GM18499 (cell line): ENCODE measurements around the gene CCM2.

Experiments used
- ATAC-seq: cut with Tn5 transposase; IDR thresholded peaks from one replicate; pipeline ENCODE4 v1.9.1; 2021; ENCODE audit warnings: moderate number of reproducible peaks; ENCODE audit not compliant: insufficient read depth, unreplicated experiment

The CCM2 gene

GRCh38 chr7:44967571-44968446 lies 32.2 kb upstream of the CCM2 start:
- no peak for ATAC-seq

- no peak for ATAC-seq
These were observed 30.8 kb upstream of the CCM2 start for GRCh38 chr7:44969049-44969700.

GRCh38 chr7:44969701-44970522 lies 30.1 kb upstream of the CCM2 start:
- no peak for ATAC-seq

DNA sequence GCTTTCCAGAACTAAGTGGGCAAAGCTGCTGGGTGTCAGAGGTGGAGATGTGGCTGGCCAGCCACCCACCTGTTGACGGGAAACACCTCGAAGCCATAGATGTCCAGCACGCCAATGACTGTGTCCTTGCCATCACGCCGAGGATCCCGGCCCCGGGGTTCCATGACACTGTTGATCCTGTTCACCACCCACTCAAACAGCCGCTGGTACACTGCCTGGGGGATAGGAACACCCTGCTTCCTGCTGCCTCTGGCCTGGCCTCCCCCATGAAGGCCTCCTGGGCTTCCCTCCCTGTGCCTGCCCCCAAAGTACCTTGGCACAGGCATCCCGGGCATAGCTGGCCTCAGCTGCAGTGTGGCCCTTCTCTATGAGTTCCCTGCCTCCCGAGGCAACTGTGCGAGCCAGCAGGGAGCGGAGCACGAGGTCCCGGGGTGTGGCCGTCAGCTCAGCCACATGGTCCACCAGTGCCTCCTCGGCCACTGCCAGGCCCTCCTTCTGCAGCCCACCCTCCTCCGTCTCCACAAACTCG lies 29.4 kb upstream of the CCM2 start:
- ATAC-seq: no peak

GRCh38 chr7:44971188-44971901 lies 28.7 kb upstream of the CCM2 start:
- no peak for ATAC-seq

DNA sequence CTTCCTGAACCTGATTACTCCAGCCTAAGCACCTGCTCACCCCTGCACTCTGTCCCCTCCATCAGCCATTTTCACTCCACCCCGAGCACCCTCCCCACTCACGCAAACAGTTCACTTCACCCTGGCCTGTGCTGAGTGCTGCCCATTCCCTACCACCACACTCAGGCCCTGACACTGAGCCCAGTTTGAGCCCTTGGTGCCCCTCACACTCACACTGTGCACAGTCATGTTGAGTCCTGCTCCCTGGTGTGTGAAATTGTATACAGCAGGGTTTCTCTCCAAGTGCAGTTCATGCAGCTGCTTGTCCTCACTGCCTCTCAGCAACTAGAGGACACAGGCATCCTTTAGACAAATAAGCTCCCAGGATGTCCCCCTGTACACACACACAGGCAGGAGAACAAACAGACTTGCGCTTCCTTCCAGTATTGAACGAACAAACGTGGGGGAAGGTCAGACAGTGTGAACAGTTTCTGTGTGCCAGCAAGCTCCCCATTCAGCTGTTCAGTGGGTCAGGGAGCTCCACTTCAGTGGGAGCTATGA lies 28.0 kb upstream of the CCM2 start:
- no peak for ATAC-seq

DNA sequence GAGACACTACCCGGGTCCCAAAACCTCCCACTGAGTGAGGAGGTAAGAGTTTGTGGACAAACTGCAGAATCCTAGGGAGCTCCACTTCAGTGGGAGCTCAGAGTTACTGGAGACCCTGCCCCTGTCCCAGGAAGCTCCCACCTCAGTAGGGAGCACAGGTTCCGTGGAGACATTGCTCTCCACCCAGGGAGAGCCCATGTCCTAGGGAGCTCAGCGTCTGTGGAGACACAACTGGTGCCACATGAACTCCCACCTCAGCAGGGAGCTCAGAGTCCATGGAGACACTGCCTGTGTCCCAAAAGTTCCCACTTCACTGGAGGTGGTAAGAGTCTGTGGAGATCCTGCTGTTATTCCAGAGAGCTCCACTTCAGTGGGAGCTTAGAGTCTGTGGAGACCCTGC lies 27.4 kb upstream of the CCM2 start:
- ATAC-seq: no peak

- ATAC-seq: no peak
These were observed 26.2 kb upstream of the CCM2 start for GRCh38 chr7:44973610-44974401.

GRCh38 chr7:44974549-44974948 lies 25.5 kb upstream of the CCM2 start:
- ATAC-seq: no peak

DNA sequence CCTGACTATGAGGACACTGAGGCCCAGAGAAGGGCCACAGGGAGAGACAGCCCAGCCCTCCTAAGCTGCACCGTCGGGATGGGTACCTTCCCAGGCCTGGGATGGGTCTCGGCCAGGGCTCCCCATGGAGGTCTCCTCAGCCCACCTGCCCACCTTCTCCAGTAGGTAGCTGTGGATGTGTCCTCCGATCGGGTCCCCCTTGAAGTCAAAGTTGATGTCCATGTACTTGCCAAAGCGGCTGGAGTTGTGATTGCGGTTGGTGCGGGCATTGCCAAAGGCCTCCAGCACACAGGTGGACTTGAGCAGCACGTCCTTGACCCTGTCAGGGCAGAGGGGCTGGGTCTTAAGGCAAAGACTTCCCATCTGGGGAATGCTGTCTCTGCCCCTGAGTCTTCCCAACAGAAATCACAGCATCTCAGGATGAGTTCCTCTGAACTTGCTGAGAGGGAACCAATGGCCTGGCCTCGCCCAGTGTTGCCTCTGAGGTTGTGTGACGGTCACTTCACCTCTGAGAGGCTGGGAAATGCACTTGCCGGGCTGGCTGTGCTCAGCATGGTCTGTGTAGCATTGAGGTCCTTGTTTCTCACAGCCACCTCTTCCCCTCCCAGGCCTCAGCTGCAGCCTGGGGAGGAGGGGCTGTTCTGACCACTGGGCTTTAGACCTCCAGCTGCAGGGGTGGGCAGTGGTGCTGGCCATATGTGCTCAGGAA lies 24.5 kb upstream of the CCM2 start:
- ATAC-seq: no peak

DNA sequence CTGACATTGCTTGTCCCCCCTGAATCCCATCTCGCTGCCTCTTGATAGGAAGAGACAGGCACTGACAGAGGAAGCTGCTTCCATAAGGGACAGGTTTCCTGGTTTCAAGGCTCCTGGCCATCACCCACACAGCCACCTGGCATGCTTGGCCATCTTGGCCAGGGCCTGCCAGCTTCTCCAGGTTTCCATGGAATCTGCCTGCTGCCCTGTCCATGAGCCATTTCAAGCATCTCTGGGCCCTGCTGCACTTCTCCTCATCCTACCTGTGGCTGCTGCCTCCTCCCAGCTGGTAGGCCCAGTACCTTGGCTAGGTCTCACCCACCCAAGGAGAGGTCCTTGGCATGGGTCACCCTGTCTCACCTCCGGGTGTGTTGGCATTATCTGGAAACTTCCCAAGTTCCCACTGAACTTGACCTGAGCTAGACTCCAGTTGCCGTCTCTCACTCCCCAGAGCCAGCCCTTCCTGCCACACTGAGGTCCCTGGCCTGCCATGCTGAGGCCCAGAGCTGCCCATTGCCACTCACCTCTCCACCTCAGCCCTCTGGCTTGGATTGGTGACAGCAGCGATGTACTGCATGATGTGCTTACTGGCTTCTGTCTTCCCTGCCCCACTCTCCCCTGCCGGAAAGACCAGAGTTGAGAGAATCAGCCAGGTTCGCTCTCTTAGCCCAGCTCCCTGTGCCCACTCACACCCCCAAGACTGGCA lies 23.8 kb upstream of the CCM2 start:
- no peak for ATAC-seq

GRCh38 chr7:44976746-44977196 lies 23.2 kb upstream of the CCM2 start:
- ATAC-seq: no peak

- no peak for ATAC-seq
These were observed 22.6 kb upstream of the CCM2 start for GRCh38 chr7:44977304-44977958.

GRCh38 chr7:44977959-44978335 lies 22.1 kb upstream of the CCM2 start:
- ATAC-seq: no peak

DNA sequence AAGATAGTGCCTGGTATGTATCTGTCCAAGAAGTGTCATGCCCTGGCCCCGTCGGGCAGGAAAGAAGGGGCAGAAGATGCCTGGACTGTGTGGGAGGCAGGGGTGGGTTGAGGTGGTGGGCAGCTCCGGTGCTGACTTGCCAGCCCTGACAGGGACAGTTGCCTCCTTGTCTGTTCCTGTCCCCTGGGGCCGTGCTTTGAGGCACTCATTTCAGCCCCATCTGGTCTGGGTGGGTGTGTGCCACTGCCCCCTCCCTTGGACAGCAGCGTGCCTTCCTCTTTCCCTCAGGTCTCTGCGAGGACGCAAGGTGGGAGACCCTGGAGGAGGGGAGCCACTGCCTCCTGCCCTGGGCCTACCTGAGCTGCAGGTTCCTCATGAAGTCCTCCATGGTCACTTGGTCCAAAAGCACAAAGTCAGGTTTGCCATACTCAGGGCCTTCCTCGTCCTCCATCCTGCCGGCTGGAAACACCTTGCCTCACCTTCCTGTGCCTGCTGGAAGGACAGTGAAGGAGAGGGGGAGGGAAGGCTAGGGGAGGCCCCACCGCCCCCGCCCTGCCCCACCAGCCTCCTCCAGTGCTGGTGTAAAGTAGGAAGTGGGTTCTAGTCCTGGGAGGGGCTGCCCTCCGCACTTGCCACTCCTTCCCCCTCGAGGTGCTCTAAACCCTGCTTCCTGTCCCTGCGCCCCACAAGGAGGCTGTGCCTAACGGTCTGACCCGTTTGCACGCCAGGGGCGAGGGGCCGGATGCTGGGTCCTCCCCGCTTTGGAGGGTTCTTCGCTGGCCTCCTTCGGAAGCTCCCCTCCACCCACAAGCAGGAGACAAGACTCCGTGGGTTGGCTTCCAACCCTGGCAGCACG lies 21.3 kb upstream of the CCM2 start, which contains the start of gene MYO1G:
MYO1G (minus strand) TSS at position 505 of the 856 bp plus-strand sequence; CDS start at position 451, 54 bp downstream.
- peak; percentile 36 for ATAC-seq
